ENCODE results near the gene UNC5C.

UNC5C gene

DNA sequence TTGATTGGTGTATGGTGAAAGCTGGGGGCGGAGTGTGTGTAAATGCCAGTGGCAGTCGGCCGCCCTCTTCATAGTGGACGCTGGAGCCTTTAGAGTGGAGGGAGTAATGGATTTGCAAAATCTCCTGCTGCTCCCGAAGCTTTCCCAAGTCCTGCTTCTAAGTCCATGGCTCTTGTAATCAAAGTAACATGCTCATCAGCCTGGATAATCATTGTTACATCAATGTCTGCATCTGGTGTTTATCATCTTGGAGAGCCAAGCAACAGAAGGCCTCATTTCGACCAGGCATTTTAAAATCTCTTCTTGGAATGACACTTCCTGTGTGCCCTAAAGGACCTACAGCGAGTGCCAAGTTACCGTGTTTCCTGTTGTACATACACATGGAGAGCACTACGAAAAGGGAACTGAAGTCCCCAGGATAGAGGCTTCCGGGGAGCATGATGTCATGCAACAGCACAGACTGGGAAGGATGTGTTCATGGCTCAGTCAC is 32.2 kb downstream of the UNC5C start:
- DNase-seq = no peak

- DNase-seq = no peak
Measured at GRCh38 chr4:95515589-95515988, 33.2 kb downstream of the UNC5C start.

GRCh38 chr4:95513022-95513421 is 35.8 kb downstream of the UNC5C start:
- DNase-seq = no peak

DNA sequence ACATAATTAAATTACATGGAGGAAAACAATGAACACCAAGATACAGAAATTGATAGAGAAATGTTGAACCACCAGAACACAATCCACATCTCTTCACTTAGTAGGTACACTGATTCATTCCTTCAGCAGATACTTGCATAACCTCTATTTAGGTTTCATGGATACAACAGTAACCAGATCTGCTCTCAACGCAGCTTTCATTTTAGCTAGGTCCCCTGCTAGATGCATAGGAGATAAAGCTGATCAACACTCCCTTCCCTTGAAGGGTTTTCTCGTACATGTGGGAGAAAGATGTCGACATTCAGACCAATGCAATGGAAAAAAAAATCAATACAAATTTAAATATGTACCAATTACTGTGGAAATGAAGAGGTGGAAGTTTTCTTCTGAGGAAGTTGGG is 37.3 kb downstream of the UNC5C start:
- no peak for DNase-seq

- no peak for DNase-seq
Measured at GRCh38 chr4:95510877-95511276, 37.9 kb downstream of the UNC5C start.

- DNase-seq = no peak
Measured at GRCh38 chr4:95510145-95510544, 38.6 kb downstream of the UNC5C start.

GRCh38 chr4:95508421-95508820 is 40.4 kb downstream of the UNC5C start:
- DNase-seq = no peak

- DNase-seq = no peak
Measured at GRCh38 chr4:95507561-95507960, 41.2 kb downstream of the UNC5C start.

DNA sequence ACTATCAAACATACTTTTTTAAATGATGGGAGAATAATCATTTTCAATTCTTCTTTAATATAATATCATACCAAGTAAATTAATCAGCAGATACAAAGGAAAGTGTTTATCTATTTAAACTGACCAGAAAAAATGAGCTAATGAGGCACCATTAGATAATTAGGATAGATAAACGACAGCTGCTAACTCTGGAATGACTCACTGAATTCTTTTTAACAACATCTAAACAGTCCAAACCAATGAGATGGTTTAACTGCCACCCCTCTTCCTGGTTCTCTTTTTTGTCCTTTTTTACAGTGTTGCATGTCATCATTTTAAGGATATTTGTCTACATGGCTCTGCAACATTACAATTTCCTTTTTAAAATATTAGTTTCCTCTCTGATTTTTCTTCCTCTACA is 41.6 kb downstream of the UNC5C start:
- no peak for DNase-seq

GRCh38 chr4:95506264-95506663 is 42.5 kb downstream of the UNC5C start:
- DNase-seq = no peak

DNA sequence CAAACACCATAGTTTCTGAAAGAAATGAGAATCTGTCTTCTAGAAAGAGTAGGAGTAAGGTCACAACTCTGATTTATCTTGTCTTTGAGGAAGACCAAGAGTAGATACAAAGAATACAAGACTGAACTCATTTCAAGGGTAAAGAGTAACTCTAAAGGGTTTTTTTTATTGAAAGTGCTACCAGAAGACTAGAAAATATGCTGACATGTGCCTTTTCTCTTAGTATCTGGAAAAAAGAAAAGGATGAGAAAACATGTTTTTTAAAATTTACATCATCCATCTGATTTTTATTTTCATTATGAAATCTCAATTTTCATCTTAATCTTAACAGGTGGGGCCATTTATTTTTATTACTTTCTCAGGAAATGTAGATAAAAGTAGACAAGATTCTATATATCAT is 43.0 kb downstream of the UNC5C start:
- no peak for DNase-seq

DNA sequence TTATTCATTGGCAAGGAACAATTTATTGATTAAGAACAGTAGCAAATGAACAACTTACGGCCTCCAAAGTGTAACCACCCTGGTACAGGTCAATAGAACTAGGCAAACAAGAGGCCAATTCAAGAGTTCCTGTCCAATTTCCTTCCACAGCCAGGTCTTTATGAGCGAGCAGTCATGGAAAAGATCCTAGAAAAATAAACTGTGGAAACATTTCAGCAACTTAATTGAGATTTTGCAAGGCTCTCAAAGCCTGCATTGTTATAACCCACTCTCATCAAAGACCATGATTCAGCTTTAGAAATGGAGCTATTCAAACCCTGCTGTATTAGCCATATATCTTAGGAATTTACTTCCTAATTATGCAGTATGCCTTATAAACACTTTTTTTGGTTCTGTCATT is 43.6 kb downstream of the UNC5C start:
- DNase-seq = no peak

GRCh38 chr4:95504501-95504900 is 44.3 kb downstream of the UNC5C start:
- no peak for DNase-seq

DNA sequence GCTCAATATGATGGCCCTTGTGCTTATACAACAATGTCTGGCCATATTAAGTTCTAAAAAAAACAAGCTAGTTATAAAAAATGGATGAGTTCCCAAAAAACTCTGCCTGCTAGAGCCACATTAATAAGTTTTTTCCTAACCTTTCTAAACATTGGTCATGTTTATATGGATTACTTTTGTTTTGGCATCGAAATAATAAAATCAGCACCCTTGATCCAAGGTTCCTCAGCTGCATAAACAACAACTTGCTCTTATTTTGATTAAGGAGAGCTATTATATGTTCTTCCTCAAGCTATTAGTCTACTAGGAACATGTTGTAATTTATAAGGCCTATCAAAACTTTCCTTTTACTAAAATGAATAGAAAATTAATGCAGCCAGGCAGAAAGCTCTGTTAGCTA is 48.4 kb downstream of the UNC5C start:
- no peak for DNase-seq

DNA sequence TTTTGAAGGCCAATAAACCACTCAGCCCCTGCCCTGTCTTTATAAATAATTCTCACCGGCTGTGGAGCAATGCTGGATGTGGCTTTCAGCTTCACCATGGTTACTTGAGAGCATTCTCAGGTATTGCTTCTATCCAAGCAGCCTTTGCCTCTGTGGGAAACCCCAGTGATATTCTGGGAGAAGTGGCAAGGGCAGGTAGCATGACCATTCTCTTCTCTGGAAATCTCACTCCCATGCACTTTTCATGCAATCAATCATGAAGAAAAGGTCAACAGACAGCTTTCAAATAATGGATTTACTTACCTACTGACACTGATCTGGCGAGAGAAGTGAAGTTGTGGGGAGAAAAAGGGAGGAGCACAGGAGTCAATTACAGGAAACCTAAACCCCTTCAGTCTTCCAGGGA is 49.5 kb downstream of the UNC5C start:
- DNase-seq = no peak

DNA sequence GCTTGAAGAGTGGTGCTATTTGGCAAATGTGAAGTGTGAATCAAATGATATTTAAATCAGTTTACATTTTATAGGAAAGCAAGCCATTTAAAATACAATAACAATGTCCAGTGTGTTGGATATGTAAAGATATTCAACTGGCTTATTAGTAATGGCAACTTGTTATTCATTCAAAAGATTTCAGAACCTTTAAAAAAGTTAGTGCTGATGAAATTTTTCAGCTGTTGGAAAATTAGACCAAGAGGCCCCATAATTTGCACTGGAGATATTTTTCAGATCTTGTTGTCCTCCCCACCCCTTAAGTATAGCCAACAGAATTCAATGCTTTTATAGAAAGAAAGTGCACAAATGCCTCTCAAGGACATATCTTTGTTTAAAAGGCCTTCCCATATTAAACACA is 54.6 kb downstream of the UNC5C start:
- no peak for DNase-seq

DNA sequence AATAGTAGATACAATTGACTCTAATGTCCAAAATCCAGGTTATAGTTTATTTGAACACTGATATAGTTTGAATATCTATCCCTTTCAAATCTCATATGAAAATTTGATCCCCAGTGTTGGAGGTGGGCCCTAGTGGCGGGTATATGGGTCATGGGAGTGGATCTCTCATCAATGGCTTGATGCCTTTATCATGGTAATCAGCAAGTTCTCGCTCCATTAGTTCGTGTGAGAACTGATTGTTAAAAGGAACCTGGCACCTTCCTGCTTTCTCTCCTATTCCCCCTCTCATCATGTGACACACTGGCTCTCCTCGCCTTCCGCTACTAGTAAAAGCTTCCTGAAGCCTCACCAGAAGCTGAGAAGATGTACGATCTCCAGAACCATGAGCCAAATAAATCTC is 70.1 kb downstream of the UNC5C start:
- no peak for DNase-seq

DNA sequence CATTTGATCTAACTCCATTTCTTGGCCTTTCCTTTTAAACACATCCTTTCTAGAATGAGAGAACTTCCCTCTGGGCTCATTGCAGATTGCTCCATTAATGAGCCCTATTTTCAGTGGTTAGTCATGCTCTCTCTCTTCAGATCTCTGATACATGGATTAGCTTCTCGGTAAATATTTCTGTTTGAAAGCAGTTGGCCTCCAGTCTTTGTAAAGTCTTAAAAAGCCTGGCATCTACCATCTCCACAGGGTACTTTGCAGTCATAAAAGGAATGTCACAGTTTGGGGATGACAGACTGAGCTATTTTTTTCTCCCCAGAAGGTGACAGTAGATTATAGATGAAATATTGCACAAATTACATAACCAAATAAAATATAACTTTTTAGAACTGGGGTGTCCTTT is 72.7 kb downstream of the UNC5C start:
- no peak for DNase-seq

GRCh38 chr4:95472534-95472933 is 76.2 kb downstream of the UNC5C start:
- no peak for DNase-seq

- DNase-seq = no peak
Measured at GRCh38 chr4:95470622-95471021, 78.2 kb downstream of the UNC5C start.

DNA sequence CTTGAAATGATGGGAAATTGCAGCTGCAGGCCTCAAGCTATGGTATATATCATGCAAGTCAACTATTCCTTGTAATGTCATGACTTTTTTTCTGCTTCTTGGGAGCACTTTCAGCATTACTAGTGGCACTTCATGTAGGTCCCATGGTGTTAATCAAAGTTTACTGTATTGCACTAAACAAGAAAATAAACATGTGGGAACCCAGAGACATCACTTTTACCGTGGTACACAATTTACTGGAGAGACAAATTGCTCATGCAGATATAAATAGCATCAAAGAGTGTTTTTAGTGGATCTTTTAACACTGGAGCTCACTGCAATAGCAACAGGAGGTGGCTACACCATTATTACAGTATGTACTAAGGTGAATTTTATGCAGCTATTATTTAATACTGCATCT is 79.2 kb downstream of the UNC5C start:
- no peak for DNase-seq

GRCh38 chr4:95466791-95467190 is 82.0 kb downstream of the UNC5C start:
- DNase-seq = no peak

GRCh38 chr4:95465010-95465409 is 83.8 kb downstream of the UNC5C start:
- no peak for DNase-seq

- DNase-seq = no peak
Measured at GRCh38 chr4:95462921-95463320, 85.9 kb downstream of the UNC5C start.

DNA sequence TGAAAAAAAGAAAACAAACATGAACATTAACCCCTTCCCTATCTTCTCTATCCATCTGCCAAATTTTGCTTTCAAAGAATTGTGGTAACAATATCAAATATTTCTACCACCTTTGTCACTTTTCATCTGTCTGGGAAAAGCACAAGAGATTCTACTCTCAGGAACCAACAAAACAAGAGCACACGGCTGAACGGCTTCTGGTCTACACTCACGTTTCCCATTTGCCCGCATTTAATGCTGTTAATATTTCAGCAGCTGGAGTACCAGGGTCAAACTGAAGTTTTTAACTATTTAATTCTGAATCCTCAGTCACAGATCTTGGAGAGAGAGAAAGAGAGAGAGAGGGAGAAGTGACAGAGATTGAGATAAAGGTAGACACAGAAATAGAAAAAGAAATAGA is 91.4 kb downstream of the UNC5C start:
- no peak for DNase-seq

GRCh38 chr4:95450294-95450693 is 98.5 kb downstream of the UNC5C start:
- DNase-seq = no peak

Measured in GF-D8 (cell line).